Measurements from ENCODE around the gene TRAF3IP1.
A peak's percentile ranks its signal among the peaks of the same experiment; 100 is the strongest.
"Not testable (repeated sequence)": the region's sequence is repeated elsewhere in the genome, so short reads cannot be mapped to it uniquely, and the experiment has no call there.

Gene TRAF3IP1

GRCh38 chr2:238320246-238320647 is at the start of gene TRAF3IP1:
TSS of gene TRAF3IP1 (plus strand) at chr2:238320518. CDS start at chr2:238320663, 145 bp downstream.
- peak; percentile 83 for DNase-seq

GRCh38 chr2:238270606-238271005 is 49.7 kb upstream of the TRAF3IP1 start:
- no peak for DNase-seq

- DNase-seq: no peak
These were observed 49.2 kb upstream of the TRAF3IP1 start for GRCh38 chr2:238271061-238271554.

GRCh38 chr2:238271686-238272085 is 48.6 kb upstream of the TRAF3IP1 start:
- not testable (repeated sequence) for DNase-seq

- DNase-seq: no peak
These were observed 48.2 kb upstream of the TRAF3IP1 start for GRCh38 chr2:238272156-238272555.

- not testable (repeated sequence) for DNase-seq
These were observed 46.9 kb upstream of the TRAF3IP1 start for GRCh38 chr2:238273433-238273832.

- no peak for DNase-seq
These were observed 46.0 kb upstream of the TRAF3IP1 start for GRCh38 chr2:238274152-238274865.

- no peak for DNase-seq
These were observed 42.6 kb upstream of the TRAF3IP1 start for GRCh38 chr2:238277695-238278094.

GRCh38 chr2:238278626-238279323 is 41.5 kb upstream of the TRAF3IP1 start:
- no peak for DNase-seq

- no peak for DNase-seq
These were observed 41.0 kb upstream of the TRAF3IP1 start for GRCh38 chr2:238279324-238279682.

GRCh38 chr2:238280083-238280825 is 40.1 kb upstream of the TRAF3IP1 start:
- DNase-seq: no peak

- no peak for DNase-seq
These were observed 38.4 kb upstream of the TRAF3IP1 start for GRCh38 chr2:238281826-238282480.

GRCh38 chr2:238282861-238283738 is 37.2 kb upstream of the TRAF3IP1 start:
- no peak for DNase-seq

- DNase-seq: no peak
These were observed 35.4 kb upstream of the TRAF3IP1 start for GRCh38 chr2:238284802-238285515.

- DNase-seq: peak; percentile 65
These were observed 34.6 kb upstream of the TRAF3IP1 start for GRCh38 chr2:238285653-238286082.

- DNase-seq: no peak
These were observed 34.2 kb upstream of the TRAF3IP1 start for GRCh38 chr2:238286095-238286494.

- DNase-seq: no peak
These were observed 33.8 kb upstream of the TRAF3IP1 start for GRCh38 chr2:238286551-238286950.

- no peak for DNase-seq
These were observed 33.2 kb upstream of the TRAF3IP1 start for GRCh38 chr2:238286987-238287736.

- peak; percentile 10 for DNase-seq
These were observed 32.3 kb upstream of the TRAF3IP1 start, which contains the start of gene PER2 for GRCh38 chr2:238287737-238288649. TSS of gene PER2 (minus strand) at chr2:238288610. CDS start at chr2:238277936, 10,674 bp downstream.
